DMS153 treated with DMSO at 0.1 percent for 48 hours (cell line): Measurements from ENCODE around the gene TAS2R39.

Experiments
- DNase-seq: peaks from one replicate; lab custom pipeline; 2025; ENCODE audit not compliant: unreplicated experiment; lab: John Stamatoyannopoulos, UW

The TAS2R39 gene

GRCh38 chr7:143214789-143215679 is 31.8 kb downstream of the TAS2R39 start:
- peak; percentile 90 for DNase-seq

- no peak for DNase-seq
Measured at GRCh38 chr7:143216151-143216550, 32.9 kb downstream of the TAS2R39 start.

DNA sequence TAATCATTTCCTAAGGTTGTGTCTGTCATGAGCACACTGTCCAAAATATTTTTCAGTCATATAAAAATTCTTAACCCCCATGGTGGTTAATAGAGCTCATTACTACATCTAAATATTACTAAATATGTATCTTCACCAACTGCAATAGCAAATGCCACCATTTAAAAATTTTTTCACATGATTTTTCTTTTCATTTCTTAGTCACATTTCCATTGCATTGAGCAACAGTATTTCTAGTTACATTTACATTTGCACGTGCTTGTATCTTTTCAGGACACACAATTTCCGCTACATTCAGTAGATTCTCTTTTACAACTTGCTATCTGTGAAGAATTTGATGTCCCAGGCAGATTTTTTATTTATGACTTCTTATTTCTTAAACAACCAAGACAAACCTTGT is 33.5 kb downstream of the TAS2R39 start:
- DNase-seq: no peak

DNA sequence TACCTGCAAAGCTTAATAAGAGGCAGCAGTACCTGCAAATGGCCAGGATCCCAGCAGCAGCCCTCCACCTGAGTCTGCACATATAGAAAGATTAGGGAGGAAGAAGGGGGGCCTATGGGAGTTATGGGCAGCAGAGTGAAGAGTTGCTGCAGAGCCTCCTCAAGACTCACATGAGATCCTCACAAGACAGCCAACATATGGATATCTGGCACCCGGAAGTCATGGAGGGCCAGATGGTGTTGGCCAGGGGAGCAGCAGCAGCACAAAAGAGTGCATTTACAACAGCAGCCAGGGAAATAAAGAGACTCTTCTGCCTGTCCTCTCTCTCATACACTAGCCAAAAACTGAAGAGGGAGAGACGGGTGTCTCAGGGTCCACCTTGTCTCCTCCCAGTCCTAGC is 34.6 kb downstream of the TAS2R39 start:
- no peak for DNase-seq

GRCh38 chr7:143221286-143221685 is 38.1 kb downstream of the TAS2R39 start:
- DNase-seq: no peak

DNA sequence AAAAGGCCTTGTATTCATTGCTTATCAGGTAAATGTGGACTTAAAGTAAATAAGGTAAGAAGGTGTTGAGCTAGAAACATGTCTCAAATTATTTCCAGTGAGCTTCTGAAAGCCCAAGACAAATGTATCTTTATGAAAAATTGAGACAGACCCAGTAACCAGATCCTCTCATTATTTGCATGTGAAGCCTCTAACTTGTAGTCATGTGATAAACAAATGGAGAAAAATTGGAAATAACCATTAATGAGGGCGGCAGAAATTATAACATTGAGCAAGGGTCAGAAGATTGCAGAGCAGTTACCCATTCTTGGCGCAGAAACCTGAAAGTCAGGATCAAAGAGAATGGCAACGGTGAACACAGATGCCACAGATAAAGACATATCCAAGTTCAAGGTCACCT is 38.5 kb downstream of the TAS2R39 start, which contains the start of gene TAS2R40:
Gene TAS2R40 (plus strand): TSS at position 301 of the 400 bp plus-strand sequence. CDS start 42 bp downstream, at position 343.
- no peak for DNase-seq

GRCh38 chr7:143222782-143223181 is 39.6 kb downstream of the TAS2R39 start:
- no peak for DNase-seq

GRCh38 chr7:143223784-143224183 is 40.6 kb downstream of the TAS2R39 start:
- DNase-seq: no peak

DNA sequence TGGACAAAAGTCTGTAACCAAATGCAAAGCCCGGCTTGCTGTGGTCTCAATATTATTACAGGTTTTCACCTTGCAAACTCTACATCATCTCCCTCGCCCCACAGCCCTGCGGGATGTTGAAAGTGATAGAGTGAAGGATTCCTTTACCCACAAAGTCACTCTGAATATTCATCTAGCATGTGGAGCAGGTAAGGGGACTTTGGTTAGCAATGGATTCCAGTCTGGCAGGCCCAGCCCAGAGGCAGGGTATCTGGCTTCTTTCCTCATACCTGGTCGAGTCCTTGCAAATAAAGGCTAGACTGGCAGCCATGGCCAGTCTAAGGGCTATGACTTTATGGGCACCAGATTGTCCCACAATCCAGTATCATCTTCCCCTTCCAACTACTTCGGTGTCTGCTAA is 41.8 kb downstream of the TAS2R39 start:
- DNase-seq: no peak

DNA sequence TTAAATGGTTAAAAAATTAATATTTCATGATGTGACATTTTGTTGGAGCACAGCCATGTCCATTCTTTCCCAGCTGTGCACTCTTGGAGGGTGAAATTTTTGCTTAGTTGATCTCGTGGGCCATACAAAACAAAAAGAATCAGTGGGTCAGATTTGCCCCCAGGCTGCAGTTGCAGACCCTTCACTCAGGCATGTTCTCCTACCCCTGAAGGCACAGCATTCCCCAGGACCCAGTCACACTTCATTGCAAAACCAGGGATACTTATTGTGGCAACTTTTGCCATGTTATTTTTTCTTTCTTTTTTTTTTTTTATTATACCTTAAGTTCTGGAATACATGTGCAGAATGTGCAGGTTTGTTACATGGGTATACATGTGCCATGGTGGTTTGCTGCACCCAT is 44.6 kb downstream of the TAS2R39 start:
- no peak for DNase-seq

GRCh38 chr7:143229054-143229790 is 46.0 kb downstream of the TAS2R39 start:
- no peak for DNase-seq

DNA sequence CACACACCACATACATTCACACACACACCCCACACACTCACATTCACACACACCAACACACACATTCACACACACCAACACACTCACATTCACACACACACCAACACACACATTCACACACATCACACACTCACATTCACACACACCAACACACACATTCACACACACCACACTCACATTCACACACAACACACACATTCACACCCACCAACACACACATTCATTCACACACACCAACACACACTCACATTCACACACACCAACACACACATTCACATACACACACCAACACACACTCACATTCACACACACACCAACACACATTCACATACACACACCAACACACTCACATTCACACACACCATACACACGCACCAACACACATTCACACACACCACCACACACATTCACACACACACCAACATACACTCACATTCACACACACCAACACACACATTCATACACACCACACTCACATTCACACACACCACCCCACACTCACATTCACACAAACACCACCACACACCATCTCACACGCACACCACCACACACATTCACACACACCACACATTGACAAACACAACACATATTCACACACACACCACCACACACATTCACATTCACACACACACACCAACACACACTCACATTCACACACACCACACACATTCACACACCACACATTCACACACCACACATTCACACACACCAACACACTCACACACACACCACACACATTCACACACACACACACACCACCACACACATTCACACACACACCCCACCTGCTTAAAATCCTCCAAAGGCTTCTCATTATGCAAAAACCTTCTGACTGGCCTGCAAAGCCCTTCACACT is 47.6 kb downstream of the TAS2R39 start:
- no peak for DNase-seq
